Vagina (tissue), 2 donors: ENCODE data around the gene TAF5.

Source experiments
- POLR2A ChIP-seq, 2 donors: fragments of 450-650 bp; IDR thresholded peaks; one replicate each; pipeline ENCODE4 v1.6.1; 2017; ENCODE audit warnings: antibody characterized with exemption in 2 of 2, mild to moderate bottlenecking in 2 of 2, moderate library complexity in 2 of 2
- POLR2AphosphoS5 ChIP-seq, 2 donors: sonication (generic); formaldehyde crosslinking; IDR thresholded peaks; one replicate each; pipeline ENCODE4 v1.9.0; 2017; ENCODE audit warnings: antibody characterized with exemption in 2 of 2, mild to moderate bottlenecking in 2 of 2, low read depth in 1 of 2; ENCODE audit not compliant: insufficient read depth in 1 of 2
- TF ChIP-seq, protein P1 (sequence below), 3 experiments: fragments of 450-650 bp in 2 of 3; fragments of 200-600 bp in 1 of 3; sonication (generic) in 1 of 3; IDR thresholded peaks; one replicate each; pipeline ENCODE4 v1.5.1; 2017 to 2019; ENCODE audit warnings: antibody characterized with exemption in 3 of 3, mild to moderate bottlenecking in 2 of 3, moderate library complexity in 2 of 3

DNA sequence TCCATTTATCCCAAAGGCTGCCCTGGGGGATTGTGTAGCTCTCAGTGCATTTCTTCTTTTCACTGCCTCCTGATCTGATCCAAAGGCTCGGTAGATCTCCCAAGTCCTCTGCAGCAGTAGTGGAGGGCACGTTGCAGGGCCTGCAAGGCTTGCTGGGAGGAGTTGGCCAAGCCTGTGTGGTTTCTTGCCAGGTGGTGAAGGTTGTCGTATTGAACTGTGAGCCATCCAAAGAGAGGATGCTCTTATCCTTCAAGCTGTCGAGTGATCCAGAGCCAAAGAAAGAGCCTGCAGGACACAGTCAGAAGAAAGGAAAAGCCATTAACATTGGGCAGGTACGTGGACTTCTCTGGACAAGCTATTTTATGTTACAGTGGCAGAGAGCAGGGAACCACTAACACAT lies 49.8 kb downstream of the TAF5 start:
- TF ChIP-seq, protein P1, sequence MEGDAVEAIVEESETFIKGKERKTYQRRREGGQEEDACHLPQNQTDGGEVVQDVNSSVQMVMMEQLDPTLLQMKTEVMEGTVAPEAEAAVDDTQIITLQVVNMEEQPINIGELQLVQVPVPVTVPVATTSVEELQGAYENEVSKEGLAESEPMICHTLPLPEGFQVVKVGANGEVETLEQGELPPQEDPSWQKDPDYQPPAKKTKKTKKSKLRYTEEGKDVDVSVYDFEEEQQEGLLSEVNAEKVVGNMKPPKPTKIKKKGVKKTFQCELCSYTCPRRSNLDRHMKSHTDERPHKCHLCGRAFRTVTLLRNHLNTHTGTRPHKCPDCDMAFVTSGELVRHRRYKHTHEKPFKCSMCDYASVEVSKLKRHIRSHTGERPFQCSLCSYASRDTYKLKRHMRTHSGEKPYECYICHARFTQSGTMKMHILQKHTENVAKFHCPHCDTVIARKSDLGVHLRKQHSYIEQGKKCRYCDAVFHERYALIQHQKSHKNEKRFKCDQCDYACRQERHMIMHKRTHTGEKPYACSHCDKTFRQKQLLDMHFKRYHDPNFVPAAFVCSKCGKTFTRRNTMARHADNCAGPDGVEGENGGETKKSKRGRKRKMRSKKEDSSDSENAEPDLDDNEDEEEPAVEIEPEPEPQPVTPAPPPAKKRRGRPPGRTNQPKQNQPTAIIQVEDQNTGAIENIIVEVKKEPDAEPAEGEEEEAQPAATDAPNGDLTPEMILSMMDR (IDR thresholded peaks at IDR 0.05) = no peak
- TF ChIP-seq POLR2AphosphoS5 (IDR thresholded peaks at IDR 0.05; ENCODE audit: insufficient read depth in 1 of 2, low read depth in 1 of 2) = no peak
- TF ChIP-seq POLR2A (IDR thresholded peaks at IDR 0.05) = no peak
